ENCODE results near the gene BRSK2. TPM values are rescaled to one million over a fixed set of nuclear protein-coding genes. Genes with fewer than 3 reads are reported as not detected.

BRSK2 gene
- total RNA-seq, 1 donor from 2014 or later = 0.75 TPM

- no peaks in the 10 kb centered on the region for H3K36me3 ChIP-seq (ENCODE audit: control insufficient read depth, insufficient read depth, low read length)
- no peak for DNase-seq (ENCODE audit: low read depth)
- no peak for TF ChIP-seq CTCF (IDR thresholded peaks at IDR 0.05; ENCODE audit: insufficient read depth, low read length, poor library complexity, severe bottlenecking)
- peaks cover 25% of the 10 kb centered on the region for H3K27me3 ChIP-seq (ENCODE audit: control insufficient read depth, insufficient read depth, low read length)
- H3K4me3 ChIP-seq (ENCODE audit: low read depth, low read length) = no peak overlapping the region
Measured at GRCh38 chr11:1348796-1349326, 40.9 kb upstream of the BRSK2 start.

- TF ChIP-seq CTCF (IDR thresholded peaks at IDR 0.05; ENCODE audit: insufficient read depth, low read length, poor library complexity, severe bottlenecking) = no peak
- H3K36me3 ChIP-seq (ENCODE audit: control insufficient read depth, insufficient read depth, low read length) = no peaks in the 10 kb centered on the region
- H3K27me3 ChIP-seq (ENCODE audit: control insufficient read depth, insufficient read depth, low read length) = peaks cover 27% of the 10 kb centered on the region
- H3K4me3 ChIP-seq (ENCODE audit: low read depth, low read length) = no peak overlapping the region
- no peak for DNase-seq (ENCODE audit: low read depth)
Measured at GRCh38 chr11:1349327-1350041, 40.2 kb upstream of the BRSK2 start.

- peaks cover 27% of the 10 kb centered on the region for H3K27me3 ChIP-seq (ENCODE audit: control insufficient read depth, insufficient read depth, low read length)
- DNase-seq (ENCODE audit: low read depth) = no peak
- H3K36me3 ChIP-seq (ENCODE audit: control insufficient read depth, insufficient read depth, low read length) = no peaks in the 10 kb centered on the region
- no peak overlapping the region for H3K4me3 ChIP-seq (ENCODE audit: low read depth, low read length)
- no peak for TF ChIP-seq CTCF (IDR thresholded peaks at IDR 0.05; ENCODE audit: insufficient read depth, low read length, poor library complexity, severe bottlenecking)
Measured at GRCh38 chr11:1350086-1350725, 39.5 kb upstream of the BRSK2 start.

- Histone ChIP-seq H3K4me3 (ENCODE audit: low read depth, low read length) (no peak overlapping the region), H3K36me3 (ENCODE audit: control insufficient read depth, insufficient read depth, low read length) (no peaks in the 10 kb centered on the region), H3K27me3 (ENCODE audit: control insufficient read depth, insufficient read depth, low read length) (peaks cover 31% of the 10 kb centered on the region)
- no peak for DNase-seq (ENCODE audit: low read depth)
- no peak for TF ChIP-seq CTCF (IDR thresholded peaks at IDR 0.05; ENCODE audit: insufficient read depth, low read length, poor library complexity, severe bottlenecking)
Measured at GRCh38 chr11:1351278-1351937, 38.3 kb upstream of the BRSK2 start.

- DNase-seq (ENCODE audit: low read depth) = no peak
- Histone ChIP-seq H3K4me3 (ENCODE audit: low read depth, low read length) (no peak overlapping the region), H3K27me3 (ENCODE audit: control insufficient read depth, insufficient read depth, low read length) (peaks cover 31% of the 10 kb centered on the region), H3K36me3 (ENCODE audit: control insufficient read depth, insufficient read depth, low read length) (no peaks in the 10 kb centered on the region)
- no peak for TF ChIP-seq CTCF (IDR thresholded peaks at IDR 0.05; ENCODE audit: insufficient read depth, low read length, poor library complexity, severe bottlenecking)
Measured at GRCh38 chr11:1352696-1353382, 36.9 kb upstream of the BRSK2 start.
